HCT116 (cell line): ENCODE measurements around the gene DMWD. TPM values are rescaled to one million over a fixed set of nuclear protein-coding genes. Genes with fewer than 3 reads are reported as not detected.

Experiments used
- ATAC-seq: fragments of 200-7000 bp; cut with Tn5 transposase; 2 replicates; pipeline ENCODE4 v1.9.1; 2020; ENCODE audit warnings: mild to moderate bottlenecking, moderate library complexity
- BruUV-seq: library from RNA; stranded (reverse); fragments of 400-500 nt; replicated peaks from 2 replicates; lab custom pipeline; 2021; lab: Mats Ljungman, UMichigan
- CTCF ChIA-PET: fragments of 300-600 bp; sonication (Branson Sonifier 250); formaldehyde crosslinking; loops from one replicate; lab custom pipeline; 2021; ENCODE audit warnings: antibody characterized with exemption; lab: Charles Lee
- POLR2A ChIA-PET: fragments of 300-600, 350-600 bp; sonication (Branson Sonifier 250); formaldehyde crosslinking; loops from one replicate; lab custom pipeline; 2021; ENCODE audit warnings: antibody characterized with exemption; lab: Charles Lee
- RAD21 ChIA-PET, 2 experiments: fragments of 300-600 bp; sonication (Branson Sonifier 250); formaldehyde crosslinking; loops; one replicate each; lab custom pipeline; 2023; ENCODE audit warnings: low total read pairs in 2 of 2; ENCODE audit not compliant: uncharacterized antibody in 2 of 2, unreplicated experiment in 2 of 2, low non-redundant PET in 1 of 2; lab: Charles Lee
- DNase-seq: peaks from one replicate; pipeline ENCODE4 v3.0.0-alpha.2; 2010; ENCODE audit warnings: low read depth, low spot score
- H2AFZ ChIP-seq: fragments of 200-600 bp; shearing (Covaris generic), sonication (generic); 2 replicates; pipeline ENCODE4 v1.6.1; 2017; ENCODE audit warnings: low read depth, mixed run types, mixed read lengths, antibody characterized with exemption, low read length; ENCODE audit not compliant: poor library complexity, severe bottlenecking
- H3K27ac ChIP-seq: 2 replicates; pipeline ENCODE4 v1.5.1; 2012; ENCODE audit warnings: low read depth, low read length
- H3K27me3 ChIP-seq: fragments of 200-600 bp; sonication (generic); 2 replicates; pipeline ENCODE4 v1.6.1; 2016; ENCODE audit warnings: mixed run types, low read length, mixed read lengths; ENCODE audit not compliant: insufficient read depth
- H3K36me3 ChIP-seq, 2 experiments: fragments of 200-500 bp in 1 of 2; fragments of 200-600 bp in 1 of 2; sonication (Bioruptor generic) in 1 of 2; sonication (generic) in 1 of 2; 2 replicates each; pipeline versions ENCODE4 v1.5.1 to v1.6.1; 2014 to 2016; ENCODE audit warnings: low read length in 2 of 2, inconsistent platforms in 1 of 2, mixed read lengths in 1 of 2, mixed run types in 1 of 2; ENCODE audit not compliant: insufficient read depth in 2 of 2, control insufficient read depth in 1 of 2
- H3K4me1 ChIP-seq, 2 experiments: fragments of 200-600 bp in 1 of 2; sonication (generic) in 1 of 2; 2 replicates each; pipeline versions ENCODE4 v1.5.1 to v1.6.1; 2012 to 2017; ENCODE audit warnings: low read length in 2 of 2, inconsistent platforms in 1 of 2, mild to moderate bottlenecking in 1 of 2, mixed read lengths in 1 of 2, mixed run types in 1 of 2, moderate library complexity in 1 of 2; ENCODE audit not compliant: insufficient read depth in 2 of 2, control insufficient read depth in 1 of 2
- H3K4me2 ChIP-seq: fragments of 200-600 bp; sonication (generic); 2 replicates; pipeline ENCODE4 v1.6.1; 2017; ENCODE audit warnings: mixed run types, low read length, mixed read lengths
- H3K4me3 ChIP-seq, 2 experiments: fragments of 200-600 bp in 1 of 2; sonication (generic) in 1 of 2; replicated peaks in 1 of 2; 2 replicates each; pipeline ENCODE4 v1.5.1; 2011 to 2016; ENCODE audit warnings: low read length in 2 of 2, control low read depth in 1 of 2, low read depth in 1 of 2, mild to moderate bottlenecking in 1 of 2, mixed read lengths in 1 of 2, mixed run types in 1 of 2
- H3K79me2 ChIP-seq: fragments of 200-600 bp; sonication (generic); 2 replicates; pipeline ENCODE4 v1.6.1; 2017; ENCODE audit warnings: mild to moderate bottlenecking, mixed run types, low read length, moderate library complexity, mixed read lengths; ENCODE audit not compliant: insufficient read depth
- H3K9ac ChIP-seq: fragments of 200-600 bp; sonication (generic); 2 replicates; pipeline ENCODE4 v1.6.1; 2016; ENCODE audit warnings: low read length, mixed read lengths
- H3K9me2 ChIP-seq: fragments of 200-600 bp; sonication (generic), shearing (Covaris generic); 2 replicates; pipeline ENCODE4 v1.6.1; 2017; ENCODE audit warnings: mixed run types, mild to moderate bottlenecking, moderate library complexity; ENCODE audit not compliant: insufficient read depth
- H3K9me3 ChIP-seq, 2 experiments: fragments of 200-500 bp in 1 of 2; fragments of 200-600 bp in 1 of 2; sonication (Bioruptor generic) in 1 of 2; sonication (generic) in 1 of 2; 2 replicates each; pipeline ENCODE4 v1.6.1; 2014 to 2017; ENCODE audit warnings: low read length in 2 of 2, mixed read lengths in 2 of 2, inconsistent platforms in 1 of 2, low read depth in 1 of 2, mild to moderate bottlenecking in 1 of 2, mixed run types in 1 of 2, moderate library complexity in 1 of 2; ENCODE audit not compliant: control insufficient read depth in 1 of 2, insufficient read depth in 1 of 2
- H4K20me1 ChIP-seq: fragments of 200-600 bp; sonication (generic), shearing (Covaris generic); 2 replicates; pipeline ENCODE4 v1.6.1; 2017; ENCODE audit warnings: mixed run types, mild to moderate bottlenecking, moderate library complexity; ENCODE audit not compliant: insufficient read depth
- CEBPB ChIP-seq: IDR thresholded peaks from 2 replicates; pipeline ENCODE4 v1.6.1; 2012; ENCODE audit warnings: low read depth
- JUND ChIP-seq: IDR thresholded peaks from 2 replicates; pipeline ENCODE4 v1.6.1; 2012
- POLR2AphosphoS5 ChIP-seq: IDR thresholded peaks from 2 replicates; pipeline ENCODE4 v1.6.1; 2011; ENCODE audit warnings: mild to moderate bottlenecking, low read depth, low read length, moderate library complexity
- RAD21 ChIP-seq: IDR thresholded peaks from 2 replicates; pipeline ENCODE4 v1.6.1; 2012; ENCODE audit warnings: low read depth, mild to moderate bottlenecking
- ZNF274 ChIP-seq: fragments of 200-500 bp; sonication (Bioruptor generic); IDR thresholded peaks from 2 replicates; pipeline ENCODE4 v1.6.1; 2014; ENCODE audit warnings: mild to moderate bottlenecking, low read depth, low read length, inconsistent platforms
- intact Hi-C: fragments of 100-400 bp; cut with micrococcal nuclease; formaldehyde crosslinking; loops from 2 replicates; pipeline ENCODE4 v1.10.0; 2022
- total RNA-seq: library from RNA; stranded (reverse); gene quantifications from one replicate; pipeline ENCODE4 v1.2.1, GENCODE V29; 2021; ENCODE audit not compliant: unreplicated experiment
- TF ChIP-seq, protein P1 (sequence below): IDR thresholded peaks from 2 replicates; pipeline ENCODE4 v1.6.1; 2012

DMWD gene
- total RNA-seq, 1 experiment from 2014 or later, result 56.8 TPM

DNA sequence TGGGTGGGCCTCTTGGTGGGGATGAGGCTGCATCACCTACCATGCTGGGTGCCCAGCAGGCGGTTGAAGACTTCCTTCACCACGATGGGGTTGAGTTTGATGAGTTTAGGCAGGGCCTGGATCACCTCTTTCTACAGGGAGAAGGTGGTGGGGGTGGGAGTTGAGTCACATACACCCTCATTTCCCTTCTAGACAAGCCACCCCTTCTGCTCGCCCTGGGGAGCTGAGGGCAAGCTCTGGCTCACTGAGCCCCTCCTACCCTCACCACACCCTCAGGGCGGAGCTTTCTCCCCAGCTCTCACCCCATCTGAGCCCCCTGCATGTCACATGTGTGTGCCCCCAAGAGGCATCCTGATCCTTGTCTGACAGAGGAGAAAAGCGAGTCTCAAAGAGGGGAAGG, 30.1 kb upstream of the DMWD start:
- H3K27me3 ChIP-seq, result no peaks in the 10 kb centered on the region
- ATAC-seq (no peak), DNase-seq (no peak)
- RAD21 ChIA-PET, result interaction anchor here in 1 of 2 experiments (0.5 kb wide), 1 partner anchor 53 kb away, joined by 3 read pairs; no protein-coding TSS in a partner anchor
- H2AFZ ChIP-seq, result no peak overlapping the region
- no peak overlapping the region for H3K4me3 ChIP-seq
- TF ChIP-seq, protein P1, sequence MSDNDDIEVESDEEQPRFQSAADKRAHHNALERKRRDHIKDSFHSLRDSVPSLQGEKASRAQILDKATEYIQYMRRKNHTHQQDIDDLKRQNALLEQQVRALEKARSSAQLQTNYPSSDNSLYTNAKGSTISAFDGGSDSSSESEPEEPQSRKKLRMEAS, result no peak
- H4K20me1 ChIP-seq, result no peaks in the 10 kb centered on the region
- intact Hi-C loops, result no loop called here
- no peak overlapping the region for H3K9ac ChIP-seq
- H3K9me3 ChIP-seq, result no peaks in the 10 kb centered on the region
- H3K27ac ChIP-seq, result no peak overlapping the region
- peaks cover 0 to 1% of the 10 kb centered on the region in 2 experiments; a peak in 1 of 4 replicates for H3K4me1 ChIP-seq
- CTCF ChIA-PET, result no interaction called here
- H3K9me2 ChIP-seq, result no peaks in the 10 kb centered on the region
- H3K4me2 ChIP-seq, result no peak overlapping the region
- BruUV-seq, result no TSS peak
- peaks cover 17 to 35% of the 10 kb centered on the region in 2 experiments; a peak in 3 of 4 replicates for H3K36me3 ChIP-seq
- POLR2A ChIA-PET, result no interaction called here
- H3K79me2 ChIP-seq, result no peaks in the 10 kb centered on the region

GRCh38 chr19:45821570-45821969, 28.9 kb upstream of the DMWD start:
- H3K4me3 ChIP-seq, result no peak overlapping the region
- ChIA-PET POLR2A (no interaction called here), CTCF (no interaction called here), RAD21 (no interaction called here)
- no peak overlapping the region for H2AFZ ChIP-seq
- no peaks in the 10 kb centered on the region for H3K9me2 ChIP-seq
- no peaks in the 10 kb centered on the region for H4K20me1 ChIP-seq
- H3K4me1 ChIP-seq, result peaks cover 3 to 11% of the 10 kb centered on the region in 2 experiments; a peak in 3 of 4 replicates
- no TSS peak for BruUV-seq
- no peak overlapping the region for H3K9ac ChIP-seq
- H3K36me3 ChIP-seq, result peaks cover 15 to 35% of the 10 kb centered on the region in 2 experiments; a peak in 3 of 4 replicates
- ATAC-seq (no peak), DNase-seq (no peak)
- no peaks in the 10 kb centered on the region for H3K79me2 ChIP-seq
- TF ChIP-seq JUND (no peak), ZNF274 (no peak), RAD21 (no peak), POLR2AphosphoS5 (no peak), CEBPB (no peak)
- H3K27ac ChIP-seq, result no peak overlapping the region
- H3K9me3 ChIP-seq, result no peaks in the 10 kb centered on the region
- intact Hi-C loops, result no loop called here
- no peak overlapping the region for H3K4me2 ChIP-seq
- H3K27me3 ChIP-seq, result no peaks in the 10 kb centered on the region
